ENCODE results near the gene SLX4IP.

Gene SLX4IP

GRCh38 chr20:10433014-10433622 is 2.0 kb upstream of the SLX4IP start:
- TF ChIP-seq FOXP2 (optimal IDR thresholded peaks at IDR 0.05; ENCODE audit: borderline replicate concordance, extremely low read depth, extremely low read length, insufficient read depth) (no peak), TAF1 (IDR thresholded peaks at IDR 0.05; ENCODE audit: borderline replicate concordance, insufficient read depth, low read length) (no peak), REST (IDR thresholded peaks at IDR 0.05; ENCODE audit: insufficient read depth in 1 of 2, low read depth in 2 of 2, low read length in 2 of 2) (no peak), POLR2AphosphoS5 (IDR thresholded peaks at IDR 0.05; ENCODE audit: low read depth, low read length) (no peak), SIN3A (IDR thresholded peaks at IDR 0.05; ENCODE audit: borderline replicate concordance, insufficient read depth, low read length) (no peak)

GRCh38 chr20:10433623-10434466 is 1.3 kb upstream of the SLX4IP start, which contains the start of gene MKKS:
TSS of gene MKKS (minus strand) at chr20:10434222. CDS start at chr20:10413514, 20,708 bp downstream.
- TF ChIP-seq TAF1 (IDR thresholded peaks at IDR 0.05; ENCODE audit: borderline replicate concordance, insufficient read depth, low read length) (no peak), POLR2AphosphoS5 (IDR thresholded peaks at IDR 0.05; ENCODE audit: low read depth, low read length) (peak; percentile 42)

DNA sequence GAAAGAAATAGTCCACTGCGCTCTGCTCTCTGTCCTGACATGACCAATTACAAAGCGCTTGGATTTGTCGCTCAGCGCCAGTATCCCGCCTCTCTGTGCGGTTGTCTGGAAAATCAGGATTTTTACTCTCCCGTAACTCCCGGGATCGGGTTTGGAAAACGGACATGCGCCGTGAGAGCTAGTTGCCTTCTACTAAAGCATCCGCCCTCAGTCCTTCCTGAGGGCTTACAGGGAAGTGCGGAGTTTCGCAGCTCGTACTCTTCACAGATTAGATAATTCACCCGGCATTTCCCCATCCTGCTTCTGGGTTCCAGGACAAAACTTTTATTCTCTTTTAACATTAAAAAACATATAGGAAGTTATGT is 656 bp upstream of the SLX4IP start:
- TF ChIP-seq REST (IDR thresholded peaks at IDR 0.05; ENCODE audit: insufficient read depth in 1 of 2, low read depth in 2 of 2, low read length in 2 of 2) (0 out of 4 replicates have a peak, but pooled peaks of 1 of the 2 experiments have one; percentile 22), TAF1 (IDR thresholded peaks at IDR 0.05; ENCODE audit: borderline replicate concordance, insufficient read depth, low read length) (peak; percentile 88; the same call in 1 of the 2 replicates), SIN3A (IDR thresholded peaks at IDR 0.05; ENCODE audit: borderline replicate concordance, insufficient read depth, low read length) (peak; percentile 64; the same call in 1 of the 2 replicates), FOXP2 (optimal IDR thresholded peaks at IDR 0.05; ENCODE audit: borderline replicate concordance, extremely low read depth, extremely low read length, insufficient read depth) (no peak), POLR2AphosphoS5 (IDR thresholded peaks at IDR 0.05; ENCODE audit: low read depth, low read length) (peak; percentile 91)

DNA sequence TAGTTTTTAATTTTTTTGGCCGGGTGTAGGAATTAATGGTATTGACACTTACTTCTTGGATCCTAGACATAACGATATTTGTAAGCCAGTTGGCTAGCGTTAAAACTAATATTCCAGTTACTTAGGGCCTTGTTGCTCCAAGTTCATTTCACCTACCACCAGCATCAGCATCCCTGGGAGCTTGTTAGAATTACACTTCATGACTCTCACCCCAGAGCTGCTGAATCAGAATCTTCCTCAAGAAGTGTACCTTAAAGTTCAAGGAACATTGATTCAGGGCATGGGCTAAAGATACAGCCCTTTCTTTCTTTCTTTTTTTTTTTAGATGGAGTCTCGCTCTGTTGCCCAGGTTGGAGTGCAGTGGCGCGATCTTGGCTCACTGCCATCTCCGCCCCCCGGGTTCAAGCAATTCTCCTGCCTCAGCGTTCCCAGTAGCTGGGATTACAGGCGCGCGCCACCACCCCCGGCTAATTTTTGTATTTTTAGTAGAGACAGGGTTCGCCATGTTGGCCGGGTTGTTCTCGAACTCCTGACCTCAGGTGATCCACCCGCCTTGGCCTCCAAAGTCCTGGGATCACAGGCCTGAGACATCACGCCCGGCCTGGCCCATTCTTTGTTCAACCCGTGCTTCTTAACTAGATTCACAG is 1.1 kb downstream of the SLX4IP start:
- TF ChIP-seq FOXP2 (optimal IDR thresholded peaks at IDR 0.05; ENCODE audit: borderline replicate concordance, extremely low read depth, extremely low read length, insufficient read depth) (no peak), REST (IDR thresholded peaks at IDR 0.05; ENCODE audit: insufficient read depth in 1 of 2, low read depth in 2 of 2, low read length in 2 of 2) (no peak), TAF1 (IDR thresholded peaks at IDR 0.05; ENCODE audit: borderline replicate concordance, insufficient read depth, low read length) (no peak), POLR2AphosphoS5 (IDR thresholded peaks at IDR 0.05; ENCODE audit: low read depth, low read length) (no peak), SIN3A (IDR thresholded peaks at IDR 0.05; ENCODE audit: borderline replicate concordance, insufficient read depth, low read length) (no peak)

DNA sequence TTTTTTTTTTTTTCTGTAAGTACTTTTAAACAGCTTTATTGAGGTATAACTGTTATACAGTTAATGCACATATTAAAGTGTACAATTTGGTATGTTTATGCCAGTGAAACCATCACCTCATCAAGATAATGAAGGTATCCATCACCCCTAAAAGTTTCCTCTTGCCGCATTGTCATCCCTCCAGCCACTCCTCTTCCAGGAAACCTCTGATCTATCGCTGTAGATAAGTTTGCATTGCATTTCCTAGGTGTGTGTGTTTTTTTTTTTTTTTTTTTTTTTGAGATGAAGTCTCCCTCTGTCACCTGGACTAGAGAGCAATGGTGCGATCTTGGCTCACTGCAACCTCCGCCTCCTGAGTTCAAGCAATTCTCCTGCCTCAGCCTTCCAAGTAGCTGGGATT is 3.1 kb downstream of the SLX4IP start:
- TF ChIP-seq POLR2AphosphoS5 (IDR thresholded peaks at IDR 0.05; ENCODE audit: low read depth, low read length) (no peak), SIN3A (IDR thresholded peaks at IDR 0.05; ENCODE audit: borderline replicate concordance, insufficient read depth, low read length) (no peak), FOXP2 (optimal IDR thresholded peaks at IDR 0.05; ENCODE audit: borderline replicate concordance, extremely low read depth, extremely low read length, insufficient read depth) (no peak), REST (IDR thresholded peaks at IDR 0.05; ENCODE audit: insufficient read depth in 1 of 2, low read depth in 2 of 2, low read length in 2 of 2) (no peak), TAF1 (IDR thresholded peaks at IDR 0.05; ENCODE audit: borderline replicate concordance, insufficient read depth, low read length) (no peak)

Data from PFSK-1 (cell line).